GM23338 (cell line): ENCODE results near the gene MTCL1. TPM values are rescaled to one million over a fixed set of nuclear protein-coding genes. Genes with fewer than 3 reads are reported as not detected.
A peak's percentile ranks its signal among the peaks of the same experiment; 100 is the strongest.

ENCODE experiments used
- ATAC-seq: fragments of 200-7000 bp; cut with Tn5 transposase; 3 replicates; pipeline ENCODE4 v1.9.1; 2020
- DNase-seq: peaks from one replicate; pipeline ENCODE4 v3.0.0-alpha.2; 2015; ENCODE audit warnings: low spot score
- H2AFZ ChIP-seq: fragments of 200-600 bp; sonication (generic); 2 replicates; pipeline ENCODE4 v1.8.0; 2016; ENCODE audit warnings: antibody characterized with exemption, mild to moderate bottlenecking, moderate library complexity
- H3F3A ChIP-seq: fragments of 200-600 bp; sonication (generic); replicated peaks from 2 replicates; pipeline ENCODE4 v1.8.0; 2017; ENCODE audit warnings: antibody characterized with exemption, mixed run types, low read depth
- H3K27ac ChIP-seq: fragments of 200-600 bp; sonication (generic); 2 replicates; pipeline ENCODE4 v1.6.1; 2016; ENCODE audit warnings: low read depth
- H3K27me3 ChIP-seq: fragments of 200-600 bp; sonication (generic); 2 replicates; pipeline ENCODE4 v1.8.0; 2016; ENCODE audit warnings: mild to moderate bottlenecking, mixed run types, moderate library complexity; ENCODE audit not compliant: insufficient read depth
- H3K36me3 ChIP-seq: fragments of 200-600 bp; sonication (generic); 2 replicates; pipeline ENCODE4 v1.8.0; 2016; ENCODE audit warnings: mild to moderate bottlenecking; ENCODE audit not compliant: insufficient read depth
- H3K4me1 ChIP-seq: fragments of 200-600 bp; sonication (generic); 2 replicates; pipeline ENCODE4 v1.8.0; 2016; ENCODE audit warnings: mild to moderate bottlenecking, moderate library complexity; ENCODE audit not compliant: insufficient read depth
- H3K4me2 ChIP-seq: fragments of 200-600 bp; sonication (generic); 2 replicates; pipeline ENCODE4 v1.7.1; 2017; ENCODE audit warnings: mixed run types
- H3K4me3 ChIP-seq: fragments of 200-600 bp; sonication (generic); 2 replicates; pipeline ENCODE4 v1.6.1; 2016; ENCODE audit warnings: mixed run types
- H3K79me2 ChIP-seq: fragments of 200-600 bp; sonication (generic); replicated peaks from 2 replicates; pipeline ENCODE4 v1.8.0; 2017; ENCODE audit warnings: mild to moderate bottlenecking; ENCODE audit not compliant: insufficient read depth
- H3K9me2 ChIP-seq: fragments of 200-600 bp; sonication (generic); 2 replicates; pipeline ENCODE4 v1.8.0; 2017; ENCODE audit not compliant: insufficient read depth
- H4K20me1 ChIP-seq: fragments of 200-600 bp; sonication (generic); replicated peaks from 2 replicates; pipeline ENCODE4 v1.8.0; 2017; ENCODE audit warnings: mild to moderate bottlenecking; ENCODE audit not compliant: insufficient read depth
- H3K27ac Mint-ChIP-seq: 2 replicates; pipeline ENCODE4 v1.8.0; 2020; ENCODE audit warnings: inconsistent platforms, mild to moderate bottlenecking, moderate library complexity, mixed read lengths
- H3K27me3 Mint-ChIP-seq: 3 replicates; pipeline ENCODE4 v1.8.0; 2022; ENCODE audit warnings: low read depth, mild to moderate bottlenecking, moderate library complexity, mixed read lengths, inconsistent platforms; ENCODE audit not compliant: insufficient read depth, poor library complexity
- H3K36me3 Mint-ChIP-seq: 3 replicates; pipeline ENCODE4 v1.8.0; 2021; ENCODE audit warnings: low read depth, mild to moderate bottlenecking, inconsistent platforms, moderate library complexity, mixed read lengths
- H3K4me1 Mint-ChIP-seq: 3 replicates; pipeline ENCODE4 v1.8.0; 2020; ENCODE audit warnings: mild to moderate bottlenecking, inconsistent platforms, mixed read lengths
- H3K4me3 Mint-ChIP-seq: 3 replicates; pipeline ENCODE4 v1.8.0; 2021; ENCODE audit warnings: moderate library complexity, mild to moderate bottlenecking, inconsistent platforms, mixed read lengths
- H3K9me3 Mint-ChIP-seq: 3 replicates; pipeline ENCODE4 v1.8.0; 2020; ENCODE audit warnings: moderate library complexity, mild to moderate bottlenecking, inconsistent platforms, mixed read lengths
- CREB1 ChIP-seq: fragments of 250-450 bp; sonication (Bioruptor Pico); IDR thresholded peaks from 2 replicates; pipeline ENCODE4 v1.5.0; 2020; ENCODE audit warnings: low read depth, mild to moderate bottlenecking, moderate library complexity
- ETS1 ChIP-seq: IDR thresholded peaks from 2 replicates; pipeline ENCODE4 v1.6.1; 2016; ENCODE audit warnings: antibody characterized with exemption
- EZH2 ChIP-seq: fragments of 200-600 bp; sonication (generic); IDR thresholded peaks from one replicate; pipeline ENCODE4 v1.8.0; 2017; ENCODE audit warnings: antibody characterized with exemption, mild to moderate bottlenecking, low read depth; ENCODE audit not compliant: unreplicated experiment
- EZH2phosphoT487 ChIP-seq: fragments of 200-600 bp; sonication (generic); IDR thresholded peaks from one replicate; pipeline ENCODE4 v1.8.1; 2018; ENCODE audit warnings: antibody characterized with exemption; ENCODE audit not compliant: unreplicated experiment
- JUNB ChIP-seq: IDR thresholded peaks from one replicate; pipeline ENCODE4 v1.6.1; 2016; ENCODE audit warnings: antibody characterized with exemption; ENCODE audit not compliant: unreplicated experiment
- NANOG ChIP-seq: IDR thresholded peaks from 2 replicates; pipeline ENCODE4 v1.6.1; 2016; ENCODE audit warnings: antibody characterized with exemption, borderline replicate concordance
- POLR2AphosphoS5 ChIP-seq: IDR thresholded peaks from 2 replicates; pipeline ENCODE4 v1.6.1; 2016; ENCODE audit warnings: antibody characterized with exemption, low read depth
- STAT1 ChIP-seq: IDR thresholded peaks from one replicate; pipeline ENCODE4 v1.6.1; 2016; ENCODE audit warnings: antibody characterized with exemption; ENCODE audit not compliant: unreplicated experiment
- ZNF114 ChIP-seq: fragments of 250-450 bp; sonication (Bioruptor Pico); IDR thresholded peaks from 2 replicates; pipeline ENCODE4 v1.5.0; 2020; ENCODE audit warnings: mild to moderate bottlenecking, moderate library complexity
- ZNF331 ChIP-seq: fragments of 250-450 bp; sonication (Bioruptor Pico); IDR thresholded peaks from 2 replicates; pipeline ENCODE4 v1.5.0; 2020; ENCODE audit warnings: low read depth, mild to moderate bottlenecking, moderate library complexity
- polyA plus RNA-seq: library from polyadenylated mRNA; unstranded; fragments of >200 nt; fragmentation: Nextera tagmentation; extraction: Ambion mirVana; gene quantifications from 2 replicates; pipeline ENCODE4 v1.2.1, GENCODE V29; 2016
- total RNA-seq: library from RNA; depleted of rRNA; stranded (reverse); fragments of >200 nt; shearing (Covaris generic); gene quantifications from 2 replicates; pipeline ENCODE4 v1.2.3, GENCODE V29; 2014
- TF ChIP-seq, protein P1 (sequence below): IDR thresholded peaks from one replicate; pipeline ENCODE4 v1.6.1; 2018; ENCODE audit warnings: antibody characterized with exemption; ENCODE audit not compliant: unreplicated experiment
- TF ChIP-seq, protein P2 (sequence below): fragments of 250-450 bp; sonication (Bioruptor Pico); IDR thresholded peaks from 2 replicates; pipeline ENCODE4 v1.5.0; 2020; ENCODE audit warnings: mild to moderate bottlenecking, moderate library complexity
- TF ChIP-seq, protein P3 (sequence below), 2 experiments: fragments of 200-600 bp in 1 of 2; sonication (generic) in 1 of 2; conservative IDR thresholded peaks; 2 replicates each; pipeline versions ENCODE4 v1.5.1 to v1.6.1; 2016 to 2017; ENCODE audit warnings: antibody characterized with exemption in 2 of 2, low read depth in 2 of 2, mild to moderate bottlenecking in 2 of 2, moderate library complexity in 1 of 2

Gene MTCL1
- total and polyA plus RNA-seq, 2 experiments from 2014 or later: 14.4 to 45.0 TPM

DNA sequence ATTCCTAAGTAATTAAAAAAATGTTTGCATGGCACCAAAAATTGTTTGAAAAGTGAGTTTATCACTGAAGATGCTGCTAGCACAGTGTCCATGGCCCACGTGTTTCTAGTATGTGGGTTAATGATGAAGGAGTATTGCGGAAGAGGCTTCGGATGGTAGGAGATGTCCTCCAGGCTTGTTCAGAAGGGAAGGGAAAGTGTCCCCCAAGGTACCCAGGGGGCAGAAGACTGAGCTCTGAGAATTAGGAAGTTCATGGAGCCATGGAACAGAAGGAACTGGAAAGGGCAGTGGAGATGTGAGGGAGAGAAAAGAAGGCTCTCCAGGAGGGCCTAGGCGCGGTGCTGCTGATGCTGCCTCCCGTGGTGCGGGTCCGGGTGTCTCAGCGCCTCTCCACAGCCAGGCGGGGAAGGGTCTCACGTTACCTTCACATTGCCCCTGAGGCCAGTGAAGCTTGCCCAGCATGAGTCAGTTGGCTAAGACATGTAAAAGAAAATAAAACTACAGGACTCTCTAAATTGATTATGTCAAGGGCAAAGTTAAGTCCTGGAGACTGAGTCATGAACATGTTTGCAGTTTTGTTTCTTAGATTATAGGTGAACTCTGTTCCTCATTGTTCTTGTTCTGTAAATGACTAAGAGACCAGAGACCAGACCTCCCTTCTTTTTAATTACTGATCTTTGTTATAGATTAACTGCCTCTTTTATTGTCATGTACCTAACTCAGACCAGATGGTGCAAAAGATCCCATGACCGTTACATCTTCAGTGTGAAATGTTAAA lies 89.0 kb downstream of the MTCL1 start:
- ATAC-seq (peak; percentile 51), DNase-seq (no peak)
- H3K4me3 ChIP-seq: no peak overlapping the region
- Mint-ChIP-seq H3K27me3 (peaks cover 9% of the 10 kb centered on the region), H3K4me1 (peaks cover 67% of the 10 kb centered on the region), H3K27ac (peak overlapping the region; percentile 88), H3K36me3 (peaks cover 14% of the 10 kb centered on the region; the same call in 1 of the 3 replicates), H3K9me3 (no peaks in the 10 kb centered on the region), H3K4me3 (no peak overlapping the region)
- H3K27ac ChIP-seq: peak overlapping the region; percentile 86
- H3K4me2 ChIP-seq: peak overlapping the region; percentile 57
- H2AFZ ChIP-seq: no peak overlapping the region
- H3K36me3 ChIP-seq: no peaks in the 10 kb centered on the region
- H3K79me2 ChIP-seq: no peaks in the 10 kb centered on the region
- no peaks in the 10 kb centered on the region for H3K9me2 ChIP-seq
- TF ChIP-seq ZNF114 (CRISPR knock-in tag): no peak
- TF ChIP-seq, protein P1, sequence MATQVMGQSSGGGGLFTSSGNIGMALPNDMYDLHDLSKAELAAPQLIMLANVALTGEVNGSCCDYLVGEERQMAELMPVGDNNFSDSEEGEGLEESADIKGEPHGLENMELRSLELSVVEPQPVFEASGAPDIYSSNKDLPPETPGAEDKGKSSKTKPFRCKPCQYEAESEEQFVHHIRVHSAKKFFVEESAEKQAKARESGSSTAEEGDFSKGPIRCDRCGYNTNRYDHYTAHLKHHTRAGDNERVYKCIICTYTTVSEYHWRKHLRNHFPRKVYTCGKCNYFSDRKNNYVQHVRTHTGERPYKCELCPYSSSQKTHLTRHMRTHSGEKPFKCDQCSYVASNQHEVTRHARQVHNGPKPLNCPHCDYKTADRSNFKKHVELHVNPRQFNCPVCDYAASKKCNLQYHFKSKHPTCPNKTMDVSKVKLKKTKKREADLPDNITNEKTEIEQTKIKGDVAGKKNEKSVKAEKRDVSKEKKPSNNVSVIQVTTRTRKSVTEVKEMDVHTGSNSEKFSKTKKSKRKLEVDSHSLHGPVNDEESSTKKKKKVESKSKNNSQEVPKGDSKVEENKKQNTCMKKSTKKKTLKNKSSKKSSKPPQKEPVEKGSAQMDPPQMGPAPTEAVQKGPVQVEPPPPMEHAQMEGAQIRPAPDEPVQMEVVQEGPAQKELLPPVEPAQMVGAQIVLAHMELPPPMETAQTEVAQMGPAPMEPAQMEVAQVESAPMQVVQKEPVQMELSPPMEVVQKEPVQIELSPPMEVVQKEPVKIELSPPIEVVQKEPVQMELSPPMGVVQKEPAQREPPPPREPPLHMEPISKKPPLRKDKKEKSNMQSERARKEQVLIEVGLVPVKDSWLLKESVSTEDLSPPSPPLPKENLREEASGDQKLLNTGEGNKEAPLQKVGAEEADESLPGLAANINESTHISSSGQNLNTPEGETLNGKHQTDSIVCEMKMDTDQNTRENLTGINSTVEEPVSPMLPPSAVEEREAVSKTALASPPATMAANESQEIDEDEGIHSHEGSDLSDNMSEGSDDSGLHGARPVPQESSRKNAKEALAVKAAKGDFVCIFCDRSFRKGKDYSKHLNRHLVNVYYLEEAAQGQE: no peak
- TF ChIP-seq, protein P2, sequence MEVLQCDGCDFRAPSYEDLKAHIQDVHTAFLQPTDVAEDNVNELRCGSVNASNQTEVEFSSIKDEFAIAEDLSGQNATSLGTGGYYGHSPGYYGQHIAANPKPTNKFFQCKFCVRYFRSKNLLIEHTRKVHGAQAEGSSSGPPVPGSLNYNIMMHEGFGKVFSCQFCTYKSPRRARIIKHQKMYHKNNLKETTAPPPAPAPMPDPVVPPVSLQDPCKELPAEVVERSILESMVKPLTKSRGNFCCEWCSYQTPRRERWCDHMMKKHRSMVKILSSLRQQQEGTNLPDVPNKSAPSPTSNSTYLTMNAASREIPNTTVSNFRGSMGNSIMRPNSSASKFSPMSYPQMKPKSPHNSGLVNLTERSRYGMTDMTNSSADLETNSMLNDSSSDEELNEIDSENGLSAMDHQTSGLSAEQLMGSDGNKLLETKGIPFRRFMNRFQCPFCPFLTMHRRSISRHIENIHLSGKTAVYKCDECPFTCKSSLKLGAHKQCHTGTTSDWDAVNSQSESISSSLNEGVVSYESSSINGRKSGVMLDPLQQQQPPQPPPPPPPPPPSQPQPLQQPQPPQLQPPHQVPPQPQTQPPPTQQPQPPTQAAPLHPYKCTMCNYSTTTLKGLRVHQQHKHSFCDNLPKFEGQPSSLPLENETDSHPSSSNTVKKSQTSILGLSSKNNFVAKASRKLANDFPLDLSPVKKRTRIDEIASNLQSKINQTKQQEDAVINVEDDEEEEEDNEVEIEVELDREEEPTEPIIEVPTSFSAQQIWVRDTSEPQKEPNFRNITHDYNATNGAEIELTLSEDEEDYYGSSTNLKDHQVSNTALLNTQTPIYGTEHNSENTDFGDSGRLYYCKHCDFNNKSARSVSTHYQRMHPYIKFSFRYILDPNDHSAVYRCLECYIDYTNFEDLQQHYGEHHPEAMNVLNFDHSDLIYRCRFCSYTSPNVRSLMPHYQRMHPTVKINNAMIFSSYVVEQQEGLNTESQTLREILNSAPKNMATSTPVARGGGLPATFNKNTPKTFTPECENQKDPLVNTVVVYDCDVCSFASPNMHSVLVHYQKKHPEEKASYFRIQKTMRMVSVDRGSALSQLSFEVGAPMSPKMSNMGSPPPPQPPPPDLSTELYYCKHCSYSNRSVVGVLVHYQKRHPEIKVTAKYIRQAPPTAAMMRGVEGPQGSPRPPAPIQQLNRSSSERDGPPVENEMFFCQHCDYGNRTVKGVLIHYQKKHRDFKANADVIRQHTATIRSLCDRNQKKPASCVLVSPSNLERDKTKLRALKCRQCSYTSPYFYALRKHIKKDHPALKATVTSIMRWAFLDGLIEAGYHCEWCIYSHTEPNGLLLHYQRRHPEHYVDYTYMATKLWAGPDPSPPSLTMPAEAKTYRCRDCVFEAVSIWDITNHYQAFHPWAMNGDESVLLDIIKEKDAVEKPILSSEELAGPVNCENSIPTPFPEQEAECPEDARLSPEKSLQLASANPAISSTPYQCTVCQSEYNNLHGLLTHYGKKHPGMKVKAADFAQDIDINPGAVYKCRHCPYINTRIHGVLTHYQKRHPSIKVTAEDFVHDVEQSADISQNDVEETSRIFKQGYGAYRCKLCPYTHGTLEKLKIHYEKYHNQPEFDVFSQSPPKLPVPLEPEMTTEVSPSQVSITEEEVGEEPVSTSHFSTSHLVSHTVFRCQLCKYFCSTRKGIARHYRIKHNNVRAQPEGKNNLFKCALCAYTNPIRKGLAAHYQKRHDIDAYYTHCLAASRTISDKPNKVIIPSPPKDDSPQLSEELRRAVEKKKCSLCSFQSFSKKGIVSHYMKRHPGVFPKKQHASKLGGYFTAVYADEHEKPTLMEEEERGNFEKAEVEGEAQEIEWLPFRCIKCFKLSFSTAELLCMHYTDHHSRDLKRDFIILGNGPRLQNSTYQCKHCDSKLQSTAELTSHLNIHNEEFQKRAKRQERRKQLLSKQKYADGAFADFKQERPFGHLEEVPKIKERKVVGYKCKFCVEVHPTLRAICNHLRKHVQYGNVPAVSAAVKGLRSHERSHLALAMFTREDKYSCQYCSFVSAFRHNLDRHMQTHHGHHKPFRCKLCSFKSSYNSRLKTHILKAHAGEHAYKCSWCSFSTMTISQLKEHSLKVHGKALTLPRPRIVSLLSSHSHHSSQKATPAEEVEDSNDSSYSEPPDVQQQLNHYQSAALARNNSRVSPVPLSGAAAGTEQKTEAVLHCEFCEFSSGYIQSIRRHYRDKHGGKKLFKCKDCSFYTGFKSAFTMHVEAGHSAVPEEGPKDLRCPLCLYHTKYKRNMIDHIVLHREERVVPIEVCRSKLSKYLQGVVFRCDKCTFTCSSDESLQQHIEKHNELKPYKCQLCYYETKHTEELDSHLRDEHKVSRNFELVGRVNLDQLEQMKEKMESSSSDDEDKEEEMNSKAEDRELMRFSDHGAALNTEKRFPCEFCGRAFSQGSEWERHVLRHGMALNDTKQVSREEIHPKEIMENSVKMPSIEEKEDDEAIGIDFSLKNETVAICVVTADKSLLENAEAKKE (CRISPR knock-in tag): no peak
- TF ChIP-seq, protein P3, sequence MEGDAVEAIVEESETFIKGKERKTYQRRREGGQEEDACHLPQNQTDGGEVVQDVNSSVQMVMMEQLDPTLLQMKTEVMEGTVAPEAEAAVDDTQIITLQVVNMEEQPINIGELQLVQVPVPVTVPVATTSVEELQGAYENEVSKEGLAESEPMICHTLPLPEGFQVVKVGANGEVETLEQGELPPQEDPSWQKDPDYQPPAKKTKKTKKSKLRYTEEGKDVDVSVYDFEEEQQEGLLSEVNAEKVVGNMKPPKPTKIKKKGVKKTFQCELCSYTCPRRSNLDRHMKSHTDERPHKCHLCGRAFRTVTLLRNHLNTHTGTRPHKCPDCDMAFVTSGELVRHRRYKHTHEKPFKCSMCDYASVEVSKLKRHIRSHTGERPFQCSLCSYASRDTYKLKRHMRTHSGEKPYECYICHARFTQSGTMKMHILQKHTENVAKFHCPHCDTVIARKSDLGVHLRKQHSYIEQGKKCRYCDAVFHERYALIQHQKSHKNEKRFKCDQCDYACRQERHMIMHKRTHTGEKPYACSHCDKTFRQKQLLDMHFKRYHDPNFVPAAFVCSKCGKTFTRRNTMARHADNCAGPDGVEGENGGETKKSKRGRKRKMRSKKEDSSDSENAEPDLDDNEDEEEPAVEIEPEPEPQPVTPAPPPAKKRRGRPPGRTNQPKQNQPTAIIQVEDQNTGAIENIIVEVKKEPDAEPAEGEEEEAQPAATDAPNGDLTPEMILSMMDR (conservative IDR thresholded peaks at IDR 0.05; ENCODE audit: low read depth in 2 of 2): no peak
- TF ChIP-seq POLR2AphosphoS5: no peak
- no peak for TF ChIP-seq JUNB
- no peak for TF ChIP-seq EZH2phosphoT487
- no peak for TF ChIP-seq STAT1
- TF ChIP-seq EZH2: no peak
- TF ChIP-seq CREB1: no peak
- TF ChIP-seq NANOG: no peak
- TF ChIP-seq ETS1: no peak
- TF ChIP-seq ZNF331 (CRISPR knock-in tag): no peak
- H3K4me1 ChIP-seq: peaks cover 63% of the 10 kb centered on the region
- H3K27me3 ChIP-seq: no peaks in the 10 kb centered on the region
- no peaks in the 10 kb centered on the region for H3F3A ChIP-seq
- H4K20me1 ChIP-seq: no peaks in the 10 kb centered on the region
